ENCODE results near the gene DSG1.

- TF ChIP-seq CTCF (IDR thresholded peaks at IDR 0.05; ENCODE audit: low read depth, low read length) (no peak), POLR2A (IDR thresholded peaks at IDR 0.05; ENCODE audit: extremely low read depth, insufficient read length) (no peak)
- TF ChIP-seq, protein P1, sequence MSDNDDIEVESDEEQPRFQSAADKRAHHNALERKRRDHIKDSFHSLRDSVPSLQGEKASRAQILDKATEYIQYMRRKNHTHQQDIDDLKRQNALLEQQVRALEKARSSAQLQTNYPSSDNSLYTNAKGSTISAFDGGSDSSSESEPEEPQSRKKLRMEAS (IDR thresholded peaks at IDR 0.05; ENCODE audit: low read depth, low read length) = no peak
Measured at GRCh38 chr18:31396796-31397612, 79.0 kb downstream of the DSG1 start.

All from NB4 (cell line).